Colon (tissue), 2 donors: ENCODE data around the gene SMAD5.

ENCODE experiments used
- FAIRE-seq: peaks from 2 replicates; lab custom pipeline; 2012; peaks lifted over from hg19 to GRCh38; lab: Jason Lieb, UNC
- donor health status: control.
- donor health status: control.

Gene SMAD5

DNA sequence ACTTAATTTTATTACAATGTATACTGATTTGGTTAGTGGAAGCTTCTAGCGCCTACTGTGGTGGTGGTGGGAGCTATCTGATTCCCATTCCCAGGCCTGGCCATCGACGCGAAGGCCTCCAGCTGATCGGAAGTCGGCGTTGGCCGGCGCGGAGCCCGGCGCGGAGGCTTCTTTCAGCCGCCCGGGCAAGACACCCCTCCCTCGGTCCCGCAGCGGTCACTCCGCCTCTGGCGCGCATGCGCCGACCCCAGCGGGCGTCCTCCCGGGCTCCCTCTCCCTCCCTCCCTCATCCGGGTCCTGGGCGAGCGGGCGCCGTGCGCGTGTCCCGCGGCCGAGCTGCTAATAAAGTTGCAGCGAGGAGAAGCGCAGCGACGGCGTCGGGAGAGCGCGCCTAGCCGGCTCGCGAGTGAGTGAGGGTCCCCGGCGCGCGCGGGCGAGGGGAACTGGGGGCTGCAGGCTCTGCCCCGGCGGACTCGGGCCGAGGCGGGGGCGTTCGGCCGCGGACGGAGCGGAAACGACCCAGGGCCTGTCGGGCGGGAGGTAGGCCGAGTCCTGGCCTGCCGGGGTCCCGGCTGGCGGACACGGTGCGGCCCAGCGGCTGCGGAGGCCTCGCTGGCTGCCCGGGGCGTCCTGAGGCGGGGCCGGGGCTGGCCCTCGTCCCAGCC lies at the start of gene SMAD5:
TSS of gene SMAD5 (plus strand) at position 289 of the 665 bp plus-strand sequence. CDS start 20,916 bp downstream, outside the sequence.
- FAIRE-seq, result no peak

DNA sequence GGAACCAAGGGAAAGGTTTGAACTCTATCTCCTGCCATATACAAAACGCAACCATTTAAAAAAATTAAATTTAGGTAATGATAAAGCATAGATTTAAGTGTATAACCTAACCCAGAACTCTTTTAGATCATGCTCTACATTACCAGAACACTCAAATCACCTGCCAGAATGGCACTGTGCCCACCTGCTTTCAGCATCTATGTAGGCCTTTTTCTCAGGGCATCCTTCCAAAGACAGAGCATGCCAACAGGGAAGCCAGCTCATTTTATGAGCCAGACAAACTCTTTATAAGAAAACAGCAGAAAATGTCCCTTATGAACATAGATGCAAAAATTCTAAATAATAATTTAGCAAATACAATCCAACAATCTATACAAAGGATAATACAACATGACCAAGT lies 47.9 kb upstream of the SMAD5 start:
- no peak for FAIRE-seq

GRCh38 chr5:136086783-136087566 lies 45.7 kb upstream of the SMAD5 start:
- no peak for FAIRE-seq

GRCh38 chr5:136087961-136088871 lies 44.4 kb upstream of the SMAD5 start:
- no peak for FAIRE-seq

- FAIRE-seq, result no peak
These were observed 42.9 kb upstream of the SMAD5 start for GRCh38 chr5:136089791-136090190.

GRCh38 chr5:136090319-136090718 lies 42.3 kb upstream of the SMAD5 start:
- no peak for FAIRE-seq

DNA sequence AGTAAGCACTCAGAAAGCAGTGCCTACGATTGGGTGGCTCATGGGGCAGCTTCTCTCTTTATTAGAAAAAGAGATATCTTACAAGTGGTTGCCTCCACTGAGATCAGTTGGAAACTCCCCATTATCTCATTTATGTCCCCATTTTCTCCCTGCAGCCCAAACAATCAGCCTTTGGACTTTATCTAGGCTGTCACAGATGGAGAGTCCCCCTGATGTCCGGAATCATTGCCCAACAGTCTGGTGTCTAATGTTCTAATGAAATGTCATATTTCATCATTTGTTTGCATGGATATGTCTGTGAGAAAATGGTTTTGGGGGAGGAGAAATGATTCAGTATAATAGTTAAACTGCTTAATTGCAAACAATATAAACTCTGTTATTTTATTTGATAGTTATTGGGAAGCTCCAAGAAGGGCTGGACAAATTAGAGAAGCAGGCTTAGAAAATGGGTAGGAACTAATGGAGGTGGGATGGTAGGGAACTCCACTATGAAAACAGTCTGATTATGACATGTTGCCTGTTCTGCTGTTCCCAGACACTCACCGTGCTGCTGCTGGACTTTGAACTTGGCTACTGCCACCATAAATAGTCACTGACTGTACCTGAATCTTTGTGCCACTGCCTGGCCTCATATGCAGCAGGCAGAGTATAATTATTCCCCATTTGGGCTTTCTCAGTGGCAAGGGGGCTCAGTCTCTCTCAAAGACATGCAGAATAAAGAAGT lies 38.3 kb upstream of the SMAD5 start:
- no peak for FAIRE-seq

GRCh38 chr5:136094913-136095641 lies 37.6 kb upstream of the SMAD5 start:
- no peak for FAIRE-seq

DNA sequence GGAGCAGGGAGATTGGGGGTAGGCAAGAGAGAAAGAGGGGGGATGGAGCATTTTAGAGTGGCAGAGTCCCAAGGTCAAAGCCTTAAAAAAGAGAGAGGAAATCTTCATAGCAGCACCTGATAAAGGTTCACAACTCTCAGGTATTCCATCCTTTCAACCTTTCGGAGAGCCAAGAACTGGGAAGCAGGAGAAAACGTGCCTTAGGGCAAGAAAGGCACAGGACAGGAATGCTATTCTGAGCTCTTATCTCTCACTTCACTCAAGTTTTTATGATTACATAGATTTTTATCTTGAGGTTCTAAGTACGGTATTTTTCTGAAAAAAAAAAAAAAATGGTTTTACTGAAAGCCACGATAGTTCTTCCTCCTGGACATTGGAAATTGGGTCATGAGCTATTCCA lies 34.5 kb upstream of the SMAD5 start:
- no peak for FAIRE-seq

- FAIRE-seq, result no peak
These were observed 32.8 kb upstream of the SMAD5 start for GRCh38 chr5:136099870-136100269.

GRCh38 chr5:136101884-136102283 lies 30.8 kb upstream of the SMAD5 start:
- FAIRE-seq, result no peak

- FAIRE-seq, result no peak
These were observed 29.5 kb upstream of the SMAD5 start for GRCh38 chr5:136103118-136103517.

- FAIRE-seq, result no peak
These were observed 28.2 kb upstream of the SMAD5 start for GRCh38 chr5:136104306-136104965.

GRCh38 chr5:136106351-136107031 lies 26.2 kb upstream of the SMAD5 start:
- no peak for FAIRE-seq

DNA sequence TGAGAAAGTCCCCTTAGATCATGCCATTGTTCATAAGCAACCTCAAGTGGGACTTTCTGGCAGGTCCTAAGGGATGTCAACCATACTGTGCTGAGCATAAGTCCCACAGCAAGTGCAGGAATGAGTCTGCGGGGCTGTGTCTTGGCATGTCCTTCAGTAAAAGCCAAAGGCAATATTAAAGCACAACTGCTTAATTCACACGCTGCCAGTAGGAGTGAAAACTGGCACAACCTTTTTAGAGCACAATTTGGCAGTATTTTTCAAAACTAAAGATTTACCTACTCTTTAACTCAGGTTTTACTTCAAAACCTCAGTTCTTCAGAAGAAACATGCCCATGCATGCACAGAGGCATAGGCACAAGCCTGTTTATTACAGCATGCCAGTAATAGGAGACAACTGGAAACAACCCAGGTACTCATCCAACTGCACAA lies 24.4 kb upstream of the SMAD5 start:
- FAIRE-seq, result no peak

GRCh38 chr5:136108766-136109165 lies 23.9 kb upstream of the SMAD5 start:
- FAIRE-seq, result no peak

DNA sequence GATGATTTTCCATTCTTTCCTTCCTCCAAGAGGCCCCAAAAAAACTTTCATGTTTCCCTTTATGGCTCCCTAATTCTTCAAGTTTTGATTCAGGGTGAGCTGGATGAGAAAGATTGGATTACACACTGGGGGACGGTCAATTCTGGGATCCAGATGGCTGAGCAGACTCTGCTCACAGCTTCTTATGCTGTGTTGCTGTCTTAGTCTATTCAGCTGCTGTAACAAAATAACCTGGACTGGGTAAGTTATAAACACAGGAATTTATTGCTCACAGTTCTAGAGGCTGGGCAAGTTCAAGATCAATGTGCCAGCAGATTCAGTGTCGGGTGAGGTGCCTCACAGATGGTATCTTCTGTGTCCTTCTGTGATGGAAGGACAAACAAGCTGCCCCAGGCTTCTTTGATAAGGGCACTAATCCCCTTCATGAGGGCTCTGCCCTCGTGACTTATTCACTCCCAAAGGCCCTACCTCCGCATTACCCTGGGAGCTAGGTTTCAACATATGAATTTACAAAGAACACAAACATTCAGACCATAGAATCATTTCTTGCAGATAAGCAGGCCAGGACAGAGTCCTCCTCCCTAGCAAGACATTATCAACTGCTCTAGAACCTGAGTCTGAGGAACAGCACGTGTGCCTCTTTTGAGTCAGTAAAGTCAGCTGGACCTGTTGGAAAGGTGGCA lies 23.1 kb upstream of the SMAD5 start:
- FAIRE-seq, result no peak

GRCh38 chr5:136113606-136114005 lies 19.0 kb upstream of the SMAD5 start:
- FAIRE-seq, result no peak

- FAIRE-seq, result no peak
These were observed 18.1 kb upstream of the SMAD5 start for GRCh38 chr5:136114414-136115125.
